IPS DF 19.7 (cell line): ENCODE data around the gene RUNX1.

ENCODE experiments used
- DNase-seq: peaks from one replicate; pipeline ENCODE4 v3.0.0-alpha.2; 2013; ENCODE audit warnings: low read depth, low spot score

The RUNX1 gene

DNA sequence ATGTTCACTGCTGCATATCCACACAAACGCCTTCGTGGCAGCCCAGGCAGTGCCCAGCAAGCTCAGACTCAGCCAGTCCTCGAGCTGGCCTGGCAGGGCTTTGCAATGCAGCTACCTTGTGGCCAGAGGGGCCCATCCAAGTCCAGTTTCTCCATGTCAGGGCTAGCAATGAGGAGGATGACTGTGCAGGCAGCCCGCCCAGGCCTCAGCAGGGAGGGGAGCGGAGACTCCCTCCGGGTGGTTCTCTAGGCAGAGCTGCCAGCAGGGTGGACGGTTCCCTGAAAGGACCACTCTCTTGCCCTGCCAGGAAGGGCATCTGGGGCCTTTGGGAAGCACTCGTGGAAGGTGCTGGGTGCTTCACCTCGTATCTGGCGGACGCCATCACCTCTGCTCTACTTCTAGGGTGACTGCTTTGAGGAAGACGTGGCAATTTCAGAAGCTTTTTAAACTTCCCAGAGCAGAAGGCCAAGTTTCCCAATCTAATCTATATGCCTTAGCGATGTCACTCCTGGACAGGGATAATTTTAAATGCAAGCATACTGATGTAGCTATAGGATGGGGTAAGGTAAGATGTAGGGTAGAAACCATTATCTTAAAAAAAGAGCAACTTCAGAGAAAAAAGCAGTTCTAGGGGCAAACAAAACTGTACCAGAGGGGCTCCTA lies 56.2 kb downstream of the RUNX1 start:
- DNase-seq = no peak

DNA sequence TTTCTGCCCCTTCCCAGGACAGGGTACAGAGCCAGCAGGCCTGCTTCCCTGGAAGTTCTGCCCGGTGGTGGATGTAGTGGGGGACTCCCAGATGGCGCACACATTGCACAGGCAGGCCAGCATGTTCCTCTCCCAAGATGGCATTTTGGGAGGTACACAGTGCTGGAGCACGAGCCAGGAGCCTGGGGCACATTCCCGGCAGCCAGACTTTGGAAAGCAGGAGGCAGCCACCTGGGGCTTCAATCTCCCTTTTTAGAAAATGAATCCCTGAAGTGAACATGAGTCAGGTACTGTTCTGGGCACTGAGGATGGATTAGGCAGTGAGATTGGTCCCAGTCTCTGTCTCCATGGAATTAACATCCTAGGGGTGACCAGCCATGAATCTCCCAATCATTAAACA lies 56.9 kb downstream of the RUNX1 start:
- no peak for DNase-seq

GRCh38 chr21:34991366-34991957 lies 57.6 kb downstream of the RUNX1 start:
- no peak for DNase-seq

- DNase-seq = no peak
These were observed 58.3 kb downstream of the RUNX1 start for GRCh38 chr21:34990842-34991241.

DNA sequence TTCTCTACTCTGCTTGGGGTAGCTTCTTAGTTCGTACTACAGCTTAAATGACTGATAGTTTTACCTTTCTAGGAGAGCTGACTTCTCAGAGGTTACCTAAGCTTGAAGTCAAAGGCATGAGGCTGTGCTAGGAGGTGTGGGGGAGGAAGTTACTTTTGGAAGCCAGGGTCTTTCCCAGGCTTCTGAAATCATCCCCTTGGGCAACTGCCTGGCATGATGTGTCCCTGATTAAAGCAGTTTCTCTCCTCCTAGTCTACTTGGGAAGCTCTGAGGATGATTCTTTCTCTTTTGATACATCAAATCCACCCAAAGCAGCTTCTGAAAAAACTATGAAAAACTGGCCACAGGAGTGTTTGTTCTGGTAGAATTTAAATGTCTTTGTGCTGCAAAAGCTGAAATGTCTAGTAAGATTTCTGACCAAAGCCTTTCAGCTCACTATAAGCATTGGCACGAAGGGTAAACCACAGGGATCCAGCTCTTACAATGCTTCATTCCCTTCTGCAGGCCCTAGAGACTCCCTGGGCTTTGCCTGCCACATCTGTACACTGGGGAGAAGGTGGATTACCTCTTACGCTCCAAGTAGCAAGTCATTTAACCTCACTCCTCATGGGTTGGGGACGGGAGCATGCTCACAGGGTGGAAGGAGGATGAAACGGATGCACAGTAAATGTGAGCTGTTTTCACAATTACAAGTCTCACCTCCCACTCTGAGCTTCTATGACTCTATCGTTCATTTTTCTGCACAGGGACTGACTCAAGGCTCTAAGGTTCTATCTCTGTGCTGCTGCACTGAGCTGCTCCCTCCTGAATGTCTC lies 59.6 kb downstream of the RUNX1 start:
- DNase-seq = no peak

- no peak for DNase-seq
These were observed 60.5 kb downstream of the RUNX1 start for GRCh38 chr21:34988625-34989024.

GRCh38 chr21:34988139-34988538 lies 61.0 kb downstream of the RUNX1 start:
- no peak for DNase-seq

- no peak for DNase-seq
These were observed 61.5 kb downstream of the RUNX1 start for GRCh38 chr21:34987501-34988072.

- DNase-seq = peak; percentile 9
These were observed 62.3 kb downstream of the RUNX1 start for GRCh38 chr21:34986561-34987500.

DNA sequence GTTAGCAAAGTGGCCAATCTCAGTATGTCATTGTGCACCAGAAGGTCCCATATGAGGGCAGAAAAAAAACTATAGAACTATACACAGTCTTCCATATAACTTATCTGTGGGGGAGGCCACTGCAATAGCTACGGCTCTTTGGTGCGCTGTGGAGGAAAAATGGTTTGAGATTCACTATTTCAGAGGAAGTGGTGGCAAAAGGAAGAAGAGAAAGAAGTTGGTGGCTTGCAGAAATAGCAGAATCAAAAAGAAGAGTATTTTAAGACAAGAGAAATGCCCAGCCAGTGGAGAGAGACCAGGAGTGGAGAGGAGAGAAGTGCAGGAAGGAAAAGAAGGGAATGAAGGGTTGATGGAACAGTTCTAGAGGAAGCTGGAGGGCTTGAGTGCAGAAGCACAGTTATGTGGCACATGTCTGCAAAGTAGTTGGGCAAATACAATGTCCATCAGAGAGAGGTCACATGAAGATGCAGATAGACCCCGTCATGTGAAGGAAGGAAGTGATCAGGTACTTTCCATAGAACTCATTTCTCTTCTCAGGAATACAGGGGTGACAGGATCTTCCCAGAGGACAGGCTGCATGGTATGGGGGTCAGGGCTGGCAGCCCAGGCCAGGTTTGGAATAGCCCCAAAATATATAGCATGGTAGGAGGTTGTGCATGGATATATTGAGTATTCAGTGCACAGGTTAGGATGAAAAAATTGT lies 64.6 kb downstream of the RUNX1 start:
- DNase-seq = no peak

DNA sequence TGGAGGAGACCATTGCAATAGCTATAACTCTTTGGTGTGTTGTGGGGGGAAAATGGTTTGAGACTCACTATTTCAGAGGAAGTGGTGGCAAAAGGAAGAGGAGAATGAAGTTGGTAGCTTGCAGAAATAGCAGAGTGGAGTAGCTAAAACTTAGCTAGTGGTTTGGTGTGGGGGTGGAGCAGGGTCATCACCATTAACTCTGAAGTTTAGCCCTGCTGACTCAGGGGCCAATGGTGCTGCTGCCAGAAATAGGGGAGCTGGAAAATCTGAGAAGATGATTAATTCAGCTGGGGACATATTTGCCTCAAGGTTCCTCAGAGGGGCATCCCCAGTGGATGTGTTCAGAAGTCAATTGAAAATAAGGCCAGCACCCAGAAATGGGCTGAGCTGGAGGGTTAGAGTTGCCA lies 65.4 kb downstream of the RUNX1 start:
- no peak for DNase-seq

- no peak for DNase-seq
These were observed 67.3 kb downstream of the RUNX1 start for GRCh38 chr21:34981791-34982190.

- DNase-seq = no peak
These were observed 68.5 kb downstream of the RUNX1 start for GRCh38 chr21:34980423-34981115.

GRCh38 chr21:34979383-34979782 lies 69.7 kb downstream of the RUNX1 start:
- DNase-seq = no peak

DNA sequence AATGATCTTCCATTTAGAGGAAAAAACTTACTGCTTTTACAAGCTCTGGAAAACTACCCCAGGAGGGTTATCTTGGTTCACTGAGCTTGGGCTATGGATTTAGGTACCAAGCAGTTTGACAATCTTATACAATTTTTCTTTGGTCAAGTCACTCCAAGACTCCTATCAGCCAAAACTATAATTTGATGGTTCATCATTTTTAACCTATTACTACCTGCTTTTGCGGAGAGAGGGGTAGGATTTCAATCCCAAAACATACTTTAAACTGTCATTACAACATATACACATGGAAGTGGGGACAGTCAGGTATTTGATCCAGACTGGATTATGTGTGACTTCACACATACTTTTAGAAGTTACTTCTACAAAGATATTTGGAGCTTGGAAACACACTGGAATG lies 71.8 kb downstream of the RUNX1 start:
- no peak for DNase-seq

DNA sequence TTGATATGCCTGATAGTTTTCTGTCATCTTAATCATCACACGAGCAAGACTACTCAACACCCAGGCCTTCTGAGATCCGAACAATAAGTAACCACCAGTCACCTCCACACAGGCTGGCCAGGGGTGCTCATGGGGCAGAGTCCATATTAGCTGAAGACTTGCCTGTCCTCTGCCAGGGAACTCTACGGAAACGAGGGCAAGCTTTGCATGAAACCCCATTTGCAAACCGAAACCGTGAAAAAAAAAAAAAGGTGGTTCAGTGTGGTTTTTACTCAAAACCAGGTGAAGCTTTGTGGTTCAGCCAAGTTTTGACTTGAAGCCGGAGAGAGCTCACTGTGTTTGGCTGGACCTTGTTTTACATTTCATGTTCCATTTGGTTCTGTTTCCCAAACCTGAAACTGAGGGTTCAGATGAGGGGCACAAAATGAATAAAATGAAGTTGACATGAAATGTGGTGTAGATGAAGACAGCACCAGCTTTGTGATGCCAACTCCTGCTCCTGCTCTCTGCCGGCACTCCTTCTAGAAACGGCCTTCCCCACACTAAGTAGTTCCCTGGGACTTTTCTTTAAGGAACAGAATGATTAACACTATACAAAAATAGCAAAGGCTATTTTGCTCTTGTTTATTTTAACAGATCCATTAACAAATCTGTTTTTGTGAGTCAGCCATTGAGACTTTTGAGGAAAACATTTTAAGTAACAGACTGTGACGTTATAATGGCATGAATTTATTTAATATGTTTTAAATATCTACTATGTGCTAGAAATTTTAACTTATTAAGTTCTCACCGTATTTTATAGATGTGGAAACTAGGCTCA lies 74.7 kb downstream of the RUNX1 start:
- no peak for DNase-seq

GRCh38 chr21:34973685-34974084 lies 75.4 kb downstream of the RUNX1 start:
- no peak for DNase-seq

GRCh38 chr21:34971656-34972055 lies 77.4 kb downstream of the RUNX1 start:
- no peak for DNase-seq

GRCh38 chr21:34970566-34970965 lies 78.5 kb downstream of the RUNX1 start:
- DNase-seq = no peak
